Mesenchymal stem cell (in vitro differentiated cells and primary cell): ENCODE data around the gene PPIL1. TPM values are rescaled to one million over a fixed set of nuclear protein-coding genes. Genes with fewer than 3 reads are reported as not detected.

Source experiments
- DNase-seq: peaks from one replicate; pipeline ENCODE4 v3.0.0-alpha.2; 2013
- H2AFZ ChIP-seq: one replicate; pipeline ENCODE4 v1.6.1; 2013; ENCODE audit warnings: low read depth, mild to moderate bottlenecking, control low read depth, inconsistent platforms, low read length, moderate library complexity
- H2AK5ac ChIP-seq: 2 replicates; pipeline ENCODE4 v1.6.1; 2013; ENCODE audit warnings: low read length, moderate library complexity, mild to moderate bottlenecking, inconsistent platforms; ENCODE audit not compliant: severe bottlenecking
- H2BK120ac ChIP-seq: one replicate; pipeline ENCODE4 v1.6.1; 2013; ENCODE audit warnings: low read depth, mild to moderate bottlenecking, inconsistent platforms, low read length, moderate library complexity
- H2BK12ac ChIP-seq, 2 experiments: one replicate each; pipeline ENCODE4 v1.6.1; 2013; ENCODE audit warnings: inconsistent platforms in 2 of 2, low read length in 2 of 2, mild to moderate bottlenecking in 2 of 2, moderate library complexity in 2 of 2, control low read depth in 1 of 2
- H2BK15ac ChIP-seq: one replicate; pipeline ENCODE4 v1.6.1; 2013; ENCODE audit warnings: mild to moderate bottlenecking, low read depth, inconsistent platforms; ENCODE audit not compliant: poor library complexity, severe bottlenecking
- H2BK5ac ChIP-seq: 2 replicates; pipeline ENCODE4 v1.6.1; 2013; ENCODE audit warnings: low read depth, mild to moderate bottlenecking, low read length, control low read depth, inconsistent platforms; ENCODE audit not compliant: poor library complexity, severe bottlenecking
- H3K14ac ChIP-seq, 2 experiments: one replicate each; pipeline ENCODE4 v1.6.1; 2013; ENCODE audit warnings: inconsistent platforms in 2 of 2, low read length in 2 of 2, control low read depth in 1 of 2, mild to moderate bottlenecking in 1 of 2, moderate library complexity in 1 of 2
- H3K18ac ChIP-seq, 2 experiments: one replicate each; pipeline ENCODE4 v1.6.1; 2013; ENCODE audit warnings: inconsistent platforms in 2 of 2, low read length in 2 of 2, control low read depth in 1 of 2, low read depth in 1 of 2, mild to moderate bottlenecking in 1 of 2
- H3K23ac ChIP-seq, 2 experiments: one replicate each; pipeline ENCODE4 v1.6.1; 2013; ENCODE audit warnings: inconsistent platforms in 2 of 2, low read length in 2 of 2, mild to moderate bottlenecking in 2 of 2, moderate library complexity in 2 of 2, control low read depth in 1 of 2
- H3K27ac ChIP-seq: 2 replicates; pipeline ENCODE4 v1.5.1; 2013; ENCODE audit warnings: mild to moderate bottlenecking, moderate library complexity, low read length, control low read depth, inconsistent platforms; ENCODE audit not compliant: poor library complexity, severe bottlenecking
- H3K27me3 ChIP-seq, 2 experiments: 2 replicates each; pipeline versions ENCODE4 v1.6.1 to v1.7.0; 2013; ENCODE audit warnings: low read length in 2 of 2, mild to moderate bottlenecking in 2 of 2, moderate library complexity in 2 of 2, control low read depth in 1 of 2, inconsistent platforms in 1 of 2; ENCODE audit not compliant: control insufficient read depth in 1 of 2, insufficient read depth in 1 of 2
- H3K36me3 ChIP-seq, 2 experiments: 2 replicates each; pipeline versions ENCODE4 v1.6.1 to v1.7.0; 2013; ENCODE audit warnings: low read length in 2 of 2, control low read depth in 1 of 2, inconsistent platforms in 1 of 2, low read depth in 1 of 2, mild to moderate bottlenecking in 1 of 2; ENCODE audit not compliant: insufficient read depth in 2 of 2, control insufficient read depth in 1 of 2
- H3K4ac ChIP-seq, 2 experiments: one replicate each; pipeline ENCODE4 v1.6.1; 2013; ENCODE audit warnings: inconsistent platforms in 2 of 2, low read length in 2 of 2, mild to moderate bottlenecking in 2 of 2, moderate library complexity in 2 of 2, control low read depth in 1 of 2, low read depth in 1 of 2
- H3K4me1 ChIP-seq: 2 replicates; pipeline ENCODE4 v1.6.1; 2013; ENCODE audit warnings: low read depth, low read length, control low read depth; ENCODE audit not compliant: control insufficient read depth, insufficient read depth
- H3K4me2 ChIP-seq: 2 replicates; pipeline ENCODE4 v1.6.1; 2013; ENCODE audit warnings: low read length, mild to moderate bottlenecking, inconsistent platforms; ENCODE audit not compliant: poor library complexity, severe bottlenecking
- H3K4me3 ChIP-seq, 2 experiments: 2 replicates each; pipeline versions ENCODE4 v1.5.1 to v1.7.0; 2013; ENCODE audit warnings: low read length in 2 of 2, mild to moderate bottlenecking in 2 of 2, control low read depth in 1 of 2, low read depth in 1 of 2; ENCODE audit not compliant: insufficient read depth in 1 of 2
- H3K79me1 ChIP-seq: replicated peaks from 2 replicates; pipeline ENCODE4 v1.6.1; 2013; ENCODE audit warnings: mild to moderate bottlenecking, control low read depth, low read length, inconsistent platforms; ENCODE audit not compliant: poor library complexity, severe bottlenecking
- H3K9ac ChIP-seq: 2 replicates; pipeline ENCODE4 v1.7.0; 2013; ENCODE audit warnings: mild to moderate bottlenecking, low read length, moderate library complexity
- H3K9me3 ChIP-seq: 2 replicates; pipeline ENCODE4 v1.7.0; 2013; ENCODE audit warnings: mild to moderate bottlenecking, low read length; ENCODE audit not compliant: control insufficient read depth
- H4K8ac ChIP-seq: one replicate; pipeline ENCODE4 v1.6.1; 2013; ENCODE audit warnings: inconsistent platforms, mild to moderate bottlenecking, low read length, moderate library complexity
- H4K91ac ChIP-seq: one replicate; pipeline ENCODE4 v1.6.1; 2013; ENCODE audit warnings: mild to moderate bottlenecking, low read length, inconsistent platforms
- WGBS: methylation state at CpG from one replicate; pipeline ENCODE4 v1.1.7; 2013; ENCODE audit warnings: mixed read lengths; 5-methylcytosine and 5-hydroxymethylcytosine counted together
- polyA plus RNA-seq, 2 experiments: library from polyadenylated mRNA; stranded (reverse); fragments of 200-250 nt; gene quantifications; one replicate each; pipeline ENCODE4 v1.2.3, GENCODE V29; 2013

Gene PPIL1
- 33.0 TPM for polyA plus RNA-seq (2013, experiment 1 of 2)
- 34.8 TPM for polyA plus RNA-seq (2013, experiment 2 of 2)

GRCh38 chr6:36874443-36875249, at the start of gene PPIL1:
Gene PPIL1 (minus strand): TSS chr6:36874803. CDS start chr6:36874772, 31 bp downstream.
- Histone ChIP-seq H2BK120ac (peak within 1 kb of the TSS; percentile 74), H3K23ac (peak within 1 kb of the TSS in 1 of 2 experiments; percentile 56), H2BK12ac (peak within 1 kb of the TSS; percentile 24 to 59), H2BK5ac (peak within 1 kb of the TSS; percentile 12), H3K4ac (peak within 1 kb of the TSS; percentile 53 to 87), H4K91ac (peak within 1 kb of the TSS; percentile 85), H3K27ac (peak within 1 kb of the TSS; percentile 91), H2AK5ac (no peak within 1 kb of the TSS), H3K27me3 (no peaks in the 10 kb centered on the region), H3K4me2 (peak within 1 kb of the TSS; percentile 63), H3K18ac (peak within 1 kb of the TSS; percentile 34 to 62), H3K4me1 (peaks cover 2% of the 10 kb centered on the region), H3K36me3 (peaks cover 0 to 7% of the 10 kb centered on the region in 2 experiments), H3K4me3 (peak within 1 kb of the TSS; percentile 90 to 92), H3K9ac (peak within 1 kb of the TSS; percentile 92), H4K8ac (peak within 1 kb of the TSS; percentile 90), H2BK15ac (peak within 1 kb of the TSS; percentile 95), H3K14ac (peak within 1 kb of the TSS in 1 of 2 experiments; percentile 72), H3K9me3 (no peaks in the 10 kb centered on the region), H3K79me1 (peaks cover 16% of the 10 kb centered on the region), H2AFZ (peak within 1 kb of the TSS; percentile 33)
- DNase-seq = peak; percentile 94
- WGBS = under 1% methylated on average over 52 of the region's 54 CpGs

GRCh38 chr6:36924131-36924530, 49.5 kb upstream of the PPIL1 start:
- H4K8ac ChIP-seq = no peak overlapping the region
- H2BK5ac ChIP-seq = no peak overlapping the region
- no peak overlapping the region for H2AFZ ChIP-seq
- H3K4me2 ChIP-seq = peak overlapping the region; percentile 40
- no peak overlapping the region for H3K4ac ChIP-seq
- no peak overlapping the region for H2BK120ac ChIP-seq
- 48% methylated on average over 4 of the region's 4 CpGs for WGBS
- no peak overlapping the region for H3K18ac ChIP-seq
- H3K27ac ChIP-seq = no peak overlapping the region
- no peak overlapping the region for H4K91ac ChIP-seq
- H3K14ac ChIP-seq = no peak overlapping the region
- peak; percentile 25 for DNase-seq
- no peak overlapping the region for H3K4me3 ChIP-seq
- peaks cover 26% of the 10 kb centered on the region for H3K4me1 ChIP-seq
- no peak overlapping the region for H2BK12ac ChIP-seq
- H3K27me3 ChIP-seq = no peaks in the 10 kb centered on the region
- peaks cover 20 to 50% of the 10 kb centered on the region in 2 experiments for H3K36me3 ChIP-seq
- no peak overlapping the region for H2AK5ac ChIP-seq
- H3K9ac ChIP-seq = no peak overlapping the region
- no peaks in the 10 kb centered on the region for H3K79me1 ChIP-seq
- no peak overlapping the region for H2BK15ac ChIP-seq
- no peak overlapping the region for H3K23ac ChIP-seq
- H3K9me3 ChIP-seq = no peaks in the 10 kb centered on the region

GRCh38 chr6:36920546-36920945, 45.9 kb upstream of the PPIL1 start:
- Histone ChIP-seq H2AFZ (no peak overlapping the region), H3K23ac (no peak overlapping the region)
- WGBS = 88% methylated on average over 4 of the region's 5 CpGs

GRCh38 chr6:36920049-36920448, 45.4 kb upstream of the PPIL1 start:
- Histone ChIP-seq H2AFZ (no peak overlapping the region), H3K4me2 (no peak overlapping the region), H4K91ac (no peak overlapping the region), H3K4ac (no peak overlapping the region), H2AK5ac (no peak overlapping the region), H3K9ac (no peak overlapping the region), H3K79me1 (peaks cover 2% of the 10 kb centered on the region), H3K9me3 (no peaks in the 10 kb centered on the region), H3K27me3 (no peaks in the 10 kb centered on the region), H3K23ac (no peak overlapping the region), H3K18ac (no peak overlapping the region), H2BK120ac (no peak overlapping the region), H4K8ac (no peak overlapping the region), H3K36me3 (peaks cover 38 to 73% of the 10 kb centered on the region in 2 experiments), H2BK5ac (no peak overlapping the region), H3K14ac (no peak overlapping the region), H3K4me1 (peaks cover 10% of the 10 kb centered on the region), H2BK12ac (no peak overlapping the region), H3K27ac (no peak overlapping the region), H3K4me3 (no peak overlapping the region), H2BK15ac (no peak overlapping the region)
- 90% methylated on average over 4 of the region's 4 CpGs for WGBS
- DNase-seq = no peak

More at GRCh38 chr6:36920546-36920945, 45.9 kb upstream of the PPIL1 start:
- no peak overlapping the region for H3K14ac ChIP-seq
- H3K79me1 ChIP-seq = peaks cover 2% of the 10 kb centered on the region
- no peak overlapping the region for H2BK120ac ChIP-seq
- H2BK15ac ChIP-seq = no peak overlapping the region
- peaks cover 10% of the 10 kb centered on the region for H3K4me1 ChIP-seq
- no peak overlapping the region for H3K18ac ChIP-seq
- no peaks in the 10 kb centered on the region for H3K27me3 ChIP-seq
- no peak overlapping the region for H2BK5ac ChIP-seq
- H3K36me3 ChIP-seq = peaks cover 35 to 73% of the 10 kb centered on the region in 2 experiments
- H3K4me2 ChIP-seq = no peak overlapping the region
- H4K91ac ChIP-seq = no peak overlapping the region
- no peaks in the 10 kb centered on the region for H3K9me3 ChIP-seq
- no peak overlapping the region for H4K8ac ChIP-seq
- H3K4me3 ChIP-seq = no peak overlapping the region
- no peak overlapping the region for H3K27ac ChIP-seq
- no peak for DNase-seq
- no peak overlapping the region for H3K9ac ChIP-seq
- H3K4ac ChIP-seq = no peak overlapping the region
- no peak overlapping the region for H2AK5ac ChIP-seq
- H2BK12ac ChIP-seq = no peak overlapping the region
